HepG2 (cell line): Measurements from ENCODE around the gene SATB2. TPM values are rescaled to one million over a fixed set of nuclear protein-coding genes. Genes with fewer than 3 reads are reported as not detected.

Source experiments
- ATAC-seq: fragments of 200-7000 bp; cut with Tn5 transposase; 3 replicates; pipeline ENCODE4 v1.9.1; 2020; ENCODE audit warnings: mild to moderate bottlenecking, moderate library complexity
- BruUV-seq: library from RNA; stranded (reverse); fragments of 400-500 nt; replicated peaks from 2 replicates; lab custom pipeline; 2021; lab: Mats Ljungman, UMichigan
- CTCF ChIA-PET: fragments of 300-600 bp; formaldehyde crosslinking; extraction: SDS; loops from one replicate; lab custom pipeline; 2021; ENCODE audit warnings: low total read pairs, inconsistent platforms, low intra/inter-chr PET ratio; lab: Yijun Ruan, JAX
- POLR2A ChIA-PET: fragments of 350-600 bp; sonication (Branson Sonifier 250); formaldehyde crosslinking; loops from one replicate; lab custom pipeline; 2020; ENCODE audit warnings: antibody characterized with exemption, inconsistent platforms; lab: Yijun Ruan, JAX
- DNase-seq: peaks from one replicate; pipeline ENCODE4 v3.0.0-alpha.2; 2015; ENCODE audit warnings: low spot score
- FAIRE-seq: peaks from 3 replicates; lab custom pipeline; 2011; peaks lifted over from hg19 to GRCh38; lab: Jason Lieb, UNC
- H2AFZ ChIP-seq: one replicate; pipeline ENCODE4 v1.6.1; 2011; ENCODE audit warnings: low read length, inconsistent platforms
- H3K27ac ChIP-seq: fragments of 300-600 bp; 3 replicates; pipeline ENCODE4 v1.8.0; 2011; ENCODE audit warnings: mixed run types, mild to moderate bottlenecking, mixed read lengths, low read length, inconsistent platforms; ENCODE audit not compliant: insufficient read depth; ENCODE audit errors: extremely low read length
- H3K27me3 ChIP-seq, 2 experiments: fragments of 200-600 bp in 1 of 2; 2 replicates in 1 of 2; 3 replicates in 1 of 2; pipeline versions ENCODE4 v1.6.0 to v1.8.0; 2011; ENCODE audit warnings: low read length in 2 of 2, mild to moderate bottlenecking in 2 of 2, moderate library complexity in 2 of 2, inconsistent platforms in 1 of 2; ENCODE audit not compliant: insufficient read depth in 2 of 2, control insufficient read depth in 1 of 2
- H3K36me3 ChIP-seq, 2 experiments: fragments of 200-600 bp in 1 of 2; replicated peaks in 1 of 2; 2 replicates in 1 of 2; 3 replicates in 1 of 2; pipeline versions ENCODE4 v1.5.1 to v1.8.0; 2011; ENCODE audit warnings: low read length in 2 of 2, inconsistent platforms in 1 of 2; ENCODE audit not compliant: insufficient read depth in 2 of 2, control insufficient read depth in 1 of 2
- H3K4me1 ChIP-seq: 2 replicates; pipeline ENCODE4 v1.5.1; 2012; ENCODE audit warnings: low read length, inconsistent platforms; ENCODE audit not compliant: insufficient read depth
- H3K4me2 ChIP-seq: 2 replicates; pipeline ENCODE4 v1.6.0; 2011; ENCODE audit warnings: low read depth, low read length, inconsistent platforms
- H3K4me3 ChIP-seq, 3 experiments: fragments of 200-600 bp in 1 of 3; sonication (generic), shearing (Covaris generic) in 1 of 3; replicated peaks in 1 of 3; 2 replicates each; pipeline ENCODE4 v1.5.1; 2011 to 2016; ENCODE audit warnings: low read length in 3 of 3, inconsistent platforms in 2 of 3, low read depth in 2 of 3, mild to moderate bottlenecking in 2 of 3, control low read depth in 1 of 3, mixed read lengths in 1 of 3; ENCODE audit not compliant: insufficient read depth in 1 of 3
- H3K79me2 ChIP-seq: one replicate; pipeline ENCODE4 v1.6.1; 2011; ENCODE audit warnings: low read length, inconsistent platforms; ENCODE audit not compliant: insufficient read depth
- H3K9ac ChIP-seq: 2 replicates; pipeline ENCODE4 v1.6.0; 2011; ENCODE audit warnings: mild to moderate bottlenecking, low read depth, low read length, inconsistent platforms; ENCODE audit not compliant: insufficient read depth
- H3K9me3 ChIP-seq: 2 replicates; pipeline ENCODE4 v1.5.1; 2012; ENCODE audit warnings: mild to moderate bottlenecking, low read length
- H4K20me1 ChIP-seq: 2 replicates; pipeline ENCODE4 v1.6.0; 2011; ENCODE audit warnings: inconsistent platforms, mild to moderate bottlenecking, low read length, moderate library complexity; ENCODE audit not compliant: insufficient read depth
- BCL6 ChIP-seq: IDR thresholded peaks from 2 replicates; pipeline ENCODE4 v1.6.1; 2016; ENCODE audit warnings: missing genetic modification reagents, missing compliant biosample characterization
- ZNF660 ChIP-seq: sonication (generic); formaldehyde crosslinking; IDR thresholded peaks from 2 replicates; pipeline ENCODE4 v1.5.1; 2020; ENCODE audit warnings: mild to moderate bottlenecking, low read depth, missing genetic modification reagents, borderline replicate concordance
- WGBS: methylation state at CpG from one replicate; pipeline ENCODE4 v1.1.6; 2017; ENCODE audit warnings: low lambda C conversion rate; 5-methylcytosine and 5-hydroxymethylcytosine counted together
- in situ Hi-C: cut with HindIII; loops from 2 replicates; pipeline ENCODE4 v1.10.0; 2017; ENCODE audit warnings: low pct_unique_long_range_greater_than_20kb; ENCODE audit not compliant: extremely low pct_ligation_motif_present
- intact Hi-C: fragments of 100-400 bp; cut with micrococcal nuclease; formaldehyde crosslinking; loops from one replicate; pipeline ENCODE4 v1.10.0; 2022; ENCODE audit not compliant: unreplicated experiment
- polyA plus RNA-seq, 8 experiments: library from polyadenylated mRNA; depleted of rRNA in 3 of 8; stranded (reverse) in 7 of 8; unstranded in 1 of 8; fragments of >200 nt; fragmentation: Illumina TruSeq in 4 of 8; extraction: Trizol in 4 of 8; gene quantifications; 2 replicates each; pipeline versions ENCODE4 v1.2.1 to v1.2.3, GENCODE V29; 2011 to 2016; ENCODE audit warnings: low read depth in 4 of 8, missing spikeins in 1 of 8, mixed read lengths in 1 of 8; ENCODE audit not compliant: insufficient read depth in 1 of 8
- total RNA-seq, 5 experiments: library from RNA; depleted of rRNA; stranded (reverse); fragments of >200 nt; fragmentation: Illumina TruSeq; extraction: Trizol; gene quantifications; 2 replicates each; pipeline ENCODE4 v1.2.3, GENCODE V29; 2016; ENCODE audit warnings: low read depth in 1 of 5
- TF ChIP-seq, protein P1 (sequence below): sonication (generic); formaldehyde crosslinking; IDR thresholded peaks from 2 replicates; pipeline ENCODE4 v1.8.0; 2022; ENCODE audit warnings: missing genetic modification reagents, mild to moderate bottlenecking, borderline replicate concordance
- TF ChIP-seq, protein P2 (sequence below): sonication (generic); formaldehyde crosslinking; IDR thresholded peaks from 2 replicates; pipeline ENCODE4 v1.5.1; 2020; ENCODE audit warnings: mild to moderate bottlenecking, missing genetic modification reagents, borderline replicate concordance

The SATB2 gene
- total and polyA plus RNA-seq, 2 of the 13 experiments (the other 11 are each of a cell fraction or from before 2014, with no cell fraction given), result 2.5 to 5.5 TPM

DNA sequence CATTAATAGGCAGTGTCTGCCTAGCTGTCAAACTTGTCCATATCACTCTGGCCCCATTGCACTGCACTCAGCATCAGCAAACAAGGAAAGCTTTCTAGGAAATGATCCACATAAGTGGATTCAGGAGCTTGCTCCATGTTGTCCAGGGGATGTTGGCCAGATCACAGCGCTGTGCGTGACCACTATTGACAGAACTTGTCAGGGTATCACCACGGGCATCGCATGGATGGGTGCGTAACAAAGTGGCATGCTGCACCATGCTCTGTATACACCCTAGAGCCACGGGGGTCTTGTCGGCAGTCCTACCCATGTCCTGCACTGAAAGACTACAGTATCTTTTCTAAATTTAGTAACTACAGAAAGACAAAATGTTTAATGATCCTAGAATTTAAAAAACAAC, 15.6 kb downstream of the SATB2 start:
- no TSS peak for BruUV-seq
- TF ChIP-seq BCL6 (CRISPR knock-in tag) (peak; percentile 61), ZNF660 (CRISPR knock-in tag) (no peak)
- TF ChIP-seq, protein P1, sequence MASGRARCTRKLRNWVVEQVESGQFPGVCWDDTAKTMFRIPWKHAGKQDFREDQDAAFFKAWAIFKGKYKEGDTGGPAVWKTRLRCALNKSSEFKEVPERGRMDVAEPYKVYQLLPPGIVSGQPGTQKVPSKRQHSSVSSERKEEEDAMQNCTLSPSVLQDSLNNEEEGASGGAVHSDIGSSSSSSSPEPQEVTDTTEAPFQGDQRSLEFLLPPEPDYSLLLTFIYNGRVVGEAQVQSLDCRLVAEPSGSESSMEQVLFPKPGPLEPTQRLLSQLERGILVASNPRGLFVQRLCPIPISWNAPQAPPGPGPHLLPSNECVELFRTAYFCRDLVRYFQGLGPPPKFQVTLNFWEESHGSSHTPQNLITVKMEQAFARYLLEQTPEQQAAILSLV (CRISPR knock-in tag), result no peak
- TF ChIP-seq, protein P2, sequence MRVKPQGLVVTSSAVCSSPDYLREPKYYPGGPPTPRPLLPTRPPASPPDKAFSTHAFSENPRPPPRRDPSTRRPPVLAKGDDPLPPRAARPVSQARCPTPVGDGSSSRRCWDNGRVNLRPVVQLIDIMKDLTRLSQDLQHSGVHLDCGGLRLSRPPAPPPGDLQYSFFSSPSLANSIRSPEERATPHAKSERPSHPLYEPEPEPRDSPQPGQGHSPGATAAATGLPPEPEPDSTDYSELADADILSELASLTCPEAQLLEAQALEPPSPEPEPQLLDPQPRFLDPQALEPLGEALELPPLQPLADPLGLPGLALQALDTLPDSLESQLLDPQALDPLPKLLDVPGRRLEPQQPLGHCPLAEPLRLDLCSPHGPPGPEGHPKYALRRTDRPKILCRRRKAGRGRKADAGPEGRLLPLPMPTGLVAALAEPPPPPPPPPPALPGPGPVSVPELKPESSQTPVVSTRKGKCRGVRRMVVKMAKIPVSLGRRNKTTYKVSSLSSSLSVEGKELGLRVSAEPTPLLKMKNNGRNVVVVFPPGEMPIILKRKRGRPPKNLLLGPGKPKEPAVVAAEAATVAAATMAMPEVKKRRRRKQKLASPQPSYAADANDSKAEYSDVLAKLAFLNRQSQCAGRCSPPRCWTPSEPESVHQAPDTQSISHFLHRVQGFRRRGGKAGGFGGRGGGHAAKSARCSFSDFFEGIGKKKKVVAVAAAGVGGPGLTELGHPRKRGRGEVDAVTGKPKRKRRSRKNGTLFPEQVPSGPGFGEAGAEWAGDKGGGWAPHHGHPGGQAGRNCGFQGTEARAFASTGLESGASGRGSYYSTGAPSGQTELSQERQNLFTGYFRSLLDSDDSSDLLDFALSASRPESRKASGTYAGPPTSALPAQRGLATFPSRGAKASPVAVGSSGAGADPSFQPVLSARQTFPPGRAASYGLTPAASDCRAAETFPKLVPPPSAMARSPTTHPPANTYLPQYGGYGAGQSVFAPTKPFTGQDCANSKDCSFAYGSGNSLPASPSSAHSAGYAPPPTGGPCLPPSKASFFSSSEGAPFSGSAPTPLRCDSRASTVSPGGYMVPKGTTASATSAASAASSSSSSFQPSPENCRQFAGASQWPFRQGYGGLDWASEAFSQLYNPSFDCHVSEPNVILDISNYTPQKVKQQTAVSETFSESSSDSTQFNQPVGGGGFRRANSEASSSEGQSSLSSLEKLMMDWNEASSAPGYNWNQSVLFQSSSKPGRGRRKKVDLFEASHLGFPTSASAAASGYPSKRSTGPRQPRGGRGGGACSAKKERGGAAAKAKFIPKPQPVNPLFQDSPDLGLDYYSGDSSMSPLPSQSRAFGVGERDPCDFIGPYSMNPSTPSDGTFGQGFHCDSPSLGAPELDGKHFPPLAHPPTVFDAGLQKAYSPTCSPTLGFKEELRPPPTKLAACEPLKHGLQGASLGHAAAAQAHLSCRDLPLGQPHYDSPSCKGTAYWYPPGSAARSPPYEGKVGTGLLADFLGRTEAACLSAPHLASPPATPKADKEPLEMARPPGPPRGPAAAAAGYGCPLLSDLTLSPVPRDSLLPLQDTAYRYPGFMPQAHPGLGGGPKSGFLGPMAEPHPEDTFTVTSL (CRISPR knock-in tag), result no peak
- Histone ChIP-seq H3K9ac (no peak overlapping the region), H3K9me3 (no peaks in the 10 kb centered on the region), H2AFZ (no peak overlapping the region), H3K27ac (no peak overlapping the region), H3K4me1 (no peaks in the 10 kb centered on the region), H3K79me2 (no peaks in the 10 kb centered on the region), H3K36me3 (no peaks in the 10 kb centered on the region), H3K4me2 (no peak overlapping the region), H4K20me1 (no peaks in the 10 kb centered on the region), H3K4me3 (no peak overlapping the region), H3K27me3 (no peaks in the 10 kb centered on the region)
- FAIRE-seq (no peak), DNase-seq (no peak), ATAC-seq (peak; percentile 27; the same call in 1 of the 3 replicates)
- POLR2A ChIA-PET, result no interaction called here
- in situ Hi-C loops (no loop called here), intact Hi-C loops (no loop called here)
- WGBS, result 87% methylated on average over 7 of the region's 7 CpGs
- CTCF ChIA-PET, result no interaction called here
